PFSK-1 (cell line): Measurements from ENCODE around the gene ZFP36L1.

Experiments used
- FOXP2 ChIP-seq: optimal IDR thresholded peaks from 2 replicates; pipeline ENCODE3; 2011; ENCODE audit warnings: borderline replicate concordance, control low read depth, inconsistent platforms; ENCODE audit not compliant: insufficient read depth; ENCODE audit errors: extremely low read length, extremely low read depth
- POLR2AphosphoS5 ChIP-seq: IDR thresholded peaks from 2 replicates; pipeline ENCODE4 v1.6.1; 2012; ENCODE audit warnings: low read depth, mild to moderate bottlenecking, control low read depth, low read length, moderate library complexity
- REST ChIP-seq, 2 experiments: IDR thresholded peaks; 2 replicates each; pipeline versions ENCODE4 v1.6.1 to v1.8.0; 2011 to 2012; ENCODE audit warnings: low read depth in 2 of 2, low read length in 2 of 2, control low read depth in 1 of 2, inconsistent platforms in 1 of 2, mild to moderate bottlenecking in 1 of 2, moderate library complexity in 1 of 2; ENCODE audit not compliant: insufficient read depth in 1 of 2
- SIN3A ChIP-seq: IDR thresholded peaks from 2 replicates; pipeline ENCODE4 v1.6.1; 2012; ENCODE audit warnings: mild to moderate bottlenecking, low read length, moderate library complexity, borderline replicate concordance; ENCODE audit not compliant: insufficient read depth
- TAF1 ChIP-seq: IDR thresholded peaks from 2 replicates; pipeline ENCODE4 v1.6.1; 2012; ENCODE audit warnings: low read length, control low read depth, borderline replicate concordance; ENCODE audit not compliant: insufficient read depth

ZFP36L1 gene

DNA sequence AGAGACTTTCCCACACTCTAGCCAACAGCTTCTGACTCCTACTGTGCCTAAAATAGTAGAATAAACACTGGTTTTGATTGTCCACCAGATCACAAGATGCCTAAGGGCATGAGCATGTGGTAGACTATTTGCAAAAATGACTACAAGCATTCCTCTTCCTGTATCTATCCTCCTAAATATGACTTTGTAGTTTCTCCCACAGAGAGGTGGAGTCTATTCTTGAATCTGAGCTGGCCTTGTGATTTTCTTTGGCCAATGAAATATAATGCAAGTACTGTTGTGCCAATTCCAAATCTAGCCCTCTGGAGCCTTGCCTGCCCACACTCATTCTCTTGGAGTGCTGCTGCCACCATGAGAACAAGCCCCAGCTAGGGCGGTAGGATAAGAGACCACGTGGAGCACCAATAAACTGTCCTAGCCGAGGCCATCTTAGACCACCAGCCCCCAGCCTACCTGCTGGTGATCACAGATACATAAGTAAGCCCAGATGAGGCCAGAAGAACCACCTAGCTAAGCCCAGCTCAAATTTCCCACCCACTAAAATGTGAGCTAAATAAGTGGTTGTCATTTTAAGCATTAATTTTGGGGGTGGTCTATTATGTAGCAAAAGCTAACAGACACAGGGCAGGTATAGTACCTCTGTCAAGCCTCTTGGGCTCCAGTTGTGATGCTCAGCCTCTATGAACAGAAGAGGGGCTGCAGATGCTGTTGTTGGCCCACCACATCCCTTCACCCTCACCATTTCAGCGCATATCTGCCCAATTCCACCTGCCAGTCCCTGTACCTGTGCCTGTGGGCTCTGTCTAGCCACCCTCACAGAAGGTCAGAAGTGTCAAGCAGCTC is 17.9 kb downstream of the ZFP36L1 start:
- TF ChIP-seq SIN3A (no peak), FOXP2 (no peak), TAF1 (no peak)

DNA sequence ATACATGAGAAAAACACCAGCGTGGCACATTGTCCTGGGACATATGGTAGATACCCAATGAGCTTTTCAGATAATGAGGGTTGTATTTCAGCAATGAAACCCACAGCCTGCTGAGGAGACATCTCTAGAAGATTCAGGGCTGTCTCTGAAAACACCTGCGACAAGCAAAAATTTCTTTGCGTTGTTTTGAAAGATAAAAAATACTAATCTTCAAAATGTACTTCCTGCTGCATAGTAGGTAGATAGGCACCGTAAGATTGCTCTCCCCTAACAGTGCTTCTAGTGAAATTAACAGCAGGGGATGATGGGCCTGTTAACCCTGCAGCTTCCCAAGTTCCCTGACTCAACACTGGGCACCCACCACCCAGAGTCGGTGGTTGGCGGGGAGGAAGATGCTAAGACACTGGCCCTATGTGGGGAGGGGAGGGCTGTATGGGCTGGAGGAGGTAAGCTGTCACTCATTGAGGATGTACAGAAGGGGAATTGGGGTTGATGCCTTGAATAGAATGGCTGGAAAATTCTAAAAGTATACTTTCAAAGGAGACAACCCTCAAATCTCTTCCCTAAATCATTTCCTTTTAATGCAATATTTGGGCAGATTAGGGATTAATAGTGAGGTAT is 20.0 kb downstream of the ZFP36L1 start:
- TF ChIP-seq REST (IDR thresholded peaks at IDR 0.05; ENCODE audit: insufficient read depth in 1 of 2, low read depth in 2 of 2, low read length in 2 of 2) (no peak), FOXP2 (no peak), SIN3A (no peak), POLR2AphosphoS5 (no peak), TAF1 (no peak)

- TF ChIP-seq POLR2AphosphoS5 (no peak), REST (IDR thresholded peaks at IDR 0.05; ENCODE audit: insufficient read depth in 1 of 2, low read depth in 2 of 2, low read length in 2 of 2) (0 out of 4 replicates have a peak, but pooled peaks of 1 of the 2 experiments have one; percentile 15)
These were observed 21.2 kb downstream of the ZFP36L1 start for GRCh38 chr14:68771631-68772030.

DNA sequence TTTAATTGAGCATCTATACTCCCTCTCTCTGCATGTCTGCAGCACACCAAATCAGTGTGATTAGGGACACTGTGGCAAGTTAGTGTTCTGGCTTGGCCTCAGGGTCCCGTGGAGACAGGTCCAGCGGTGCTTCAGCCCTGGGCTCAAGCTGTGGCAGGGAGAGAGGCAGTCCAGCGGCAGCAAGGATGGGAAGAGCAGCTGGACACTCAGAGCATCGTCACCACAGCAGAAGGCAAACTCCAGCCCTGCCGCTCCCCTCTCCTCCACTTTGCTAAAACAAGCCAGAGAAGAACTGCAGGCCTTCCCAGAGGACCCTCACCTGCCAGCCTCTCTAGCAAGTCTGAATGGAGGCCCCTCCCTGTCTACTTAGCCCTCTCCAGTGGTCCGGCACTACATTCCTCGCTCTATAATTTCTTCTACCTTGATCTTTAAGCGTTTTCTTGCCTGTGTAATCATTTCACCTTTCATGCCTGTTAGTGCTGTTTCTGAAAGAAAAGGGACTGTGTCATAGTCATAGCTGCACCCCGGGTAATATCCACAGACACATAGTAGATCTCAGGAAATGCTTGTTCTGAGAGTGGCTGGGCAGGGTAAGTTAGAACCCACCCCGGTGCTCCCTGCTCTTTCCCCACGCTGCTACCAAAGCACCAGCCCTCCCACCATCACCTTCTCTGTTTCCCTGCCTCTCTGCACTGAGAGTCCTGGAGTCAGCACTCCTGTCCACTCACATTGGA is 22.1 kb downstream of the ZFP36L1 start:
- no peak for TF ChIP-seq REST (IDR thresholded peaks at IDR 0.05; ENCODE audit: insufficient read depth in 1 of 2, low read depth in 2 of 2, low read length in 2 of 2)
- no peak for TF ChIP-seq POLR2AphosphoS5
- no peak for TF ChIP-seq TAF1
- no peak for TF ChIP-seq FOXP2
- no peak for TF ChIP-seq SIN3A

- TF ChIP-seq SIN3A (no peak), TAF1 (no peak), FOXP2 (no peak), POLR2AphosphoS5 (no peak), REST (IDR thresholded peaks at IDR 0.05; ENCODE audit: insufficient read depth in 1 of 2, low read depth in 2 of 2, low read length in 2 of 2) (no peak)
These were observed 22.8 kb downstream of the ZFP36L1 start for GRCh38 chr14:68770051-68770450.
